Measurements from ENCODE around the gene SNX8.

GRCh38 chr7:2358968-2359527 is 44.8 kb upstream of the SNX8 start:
- TF ChIP-seq CTCF (conservative IDR thresholded peaks at IDR 0.05; ENCODE audit: low read length) (no peak), EZH2phosphoT487 (IDR thresholded peaks at IDR 0.05; ENCODE audit: borderline replicate concordance, low read depth, low read length) (no peak)

All from OCI-LY7 (cell line).